Ascending aorta (tissue), 2 donors: ENCODE data around the gene ZFX. TPM values are rescaled to one million over a fixed set of nuclear protein-coding genes. Genes with fewer than 3 reads are reported as not detected.
"Not testable (repeated sequence)": the region's sequence is repeated elsewhere in the genome, so short reads cannot be mapped to it uniquely, and the experiment has no call there.

Experiments
- DNase-seq, 2 donors: peaks; one replicate each; pipeline ENCODE4 v3.0.0-alpha.2; 2019; ENCODE audit warnings: low spot score in 2 of 2
- H3K27ac ChIP-seq, 2 donors: fragments of 200-600 bp; sonication (generic); one replicate each; pipeline ENCODE4 v1.5.1; 2016 to 2017; ENCODE audit warnings: mild to moderate bottlenecking in 1 of 2
- H3K27me3 ChIP-seq: fragments of 200-600 bp; sonication (generic); one replicate; pipeline ENCODE4 v1.5.1; 2017
- H3K36me3 ChIP-seq, 2 donors: fragments of 200-600 bp; sonication (generic); one replicate each; pipeline ENCODE4 v1.5.1; 2016
- H3K4me1 ChIP-seq, 2 donors: fragments of 200-600 bp; sonication (generic); one replicate each; pipeline ENCODE4 v1.5.1; 2016 to 2017; ENCODE audit warnings: mild to moderate bottlenecking in 1 of 2
- H3K4me3 ChIP-seq, 2 donors: fragments of 200-600 bp; sonication (generic); one replicate each; pipeline ENCODE4 v1.5.1; 2016 to 2017; ENCODE audit warnings: mild to moderate bottlenecking in 1 of 2
- H3K9me3 ChIP-seq, 2 donors: fragments of 200-600 bp; sonication (generic); one replicate each; pipeline ENCODE4 v1.5.1; 2016
- CTCF ChIP-seq, 3 experiments: fragments of 200-600 bp in 2 of 3; fragments of 450-650 bp in 1 of 3; sonication (generic) in 2 of 3; IDR thresholded peaks; one replicate each; pipeline ENCODE4 v1.5.1; 2016 to 2019; ENCODE audit warnings: antibody characterized with exemption in 3 of 3, mild to moderate bottlenecking in 1 of 3, moderate library complexity in 1 of 3
- intact Hi-C: fragments of 100-400 bp; cut with DNase I; formaldehyde crosslinking; loops from one replicate; pipeline ENCODE4 v1.15.1; 2023
- total RNA-seq: library from RNA; depleted of rRNA; stranded (reverse); fragments of >200 nt; gene quantifications from one replicate; pipeline ENCODE4 v1.1.0, GENCODE V29; 2016

The ZFX gene
- total RNA-seq, 1 donor from 2014 or later, result 23.4 TPM

- Histone ChIP-seq H3K4me1 (peaks cover 3 to 29% of the 10 kb centered on the region in 2 donors), H3K36me3 (peaks cover 0 to 4% of the 10 kb centered on the region in 2 donors), H3K9me3 (no peaks in the 10 kb centered on the region), H3K4me3 (no peak overlapping the region), H3K27ac (no peak overlapping the region), H3K27me3 (no peaks in the 10 kb centered on the region)
- intact Hi-C loops, result loop anchor here (2.0 to 5.0 kb wide), 2 partner anchors 15 to 49 kb away; no protein-coding TSS in a partner anchor
- TF ChIP-seq CTCF (IDR thresholded peaks at IDR 0.05), result no peak
- no peak for DNase-seq
Observed at GRCh38 chrX:24153796-24154189, 4.3 kb downstream of the ZFX start.

- peaks cover 3 to 32% of the 10 kb centered on the region in 2 donors for H3K4me1 ChIP-seq
- no peak overlapping the region for H3K27ac ChIP-seq
- H3K9me3 ChIP-seq, result no peaks in the 10 kb centered on the region
- peak overlapping the region in 1 of 2 donors; percentile 17 for H3K4me3 ChIP-seq
- peaks cover 0 to 4% of the 10 kb centered on the region in 2 donors for H3K36me3 ChIP-seq
- TF ChIP-seq CTCF (IDR thresholded peaks at IDR 0.05), result no peak
- intact Hi-C loops, result loop anchor here (2.0 to 5.0 kb wide), 2 partner anchors 14 to 48 kb away; no protein-coding TSS in a partner anchor
- no peaks in the 10 kb centered on the region for H3K27me3 ChIP-seq
- DNase-seq, result no peak
Observed at GRCh38 chrX:24154490-24155034, 5.0 kb downstream of the ZFX start.

GRCh38 chrX:24155747-24156146, 6.2 kb downstream of the ZFX start:
- intact Hi-C loops, result loop anchor here (2.0 kb wide), 1 partner anchor 13 kb away; no protein-coding TSS in a partner anchor
- not testable (repeated sequence) for H3K27ac ChIP-seq, DNase-seq, H3K36me3 ChIP-seq, H3K4me3 ChIP-seq, H3K27me3 ChIP-seq, H3K9me3 ChIP-seq
- peaks cover 3 to 35% of the 10 kb centered on the region in 2 donors for H3K4me1 ChIP-seq

- DNase-seq, result no peak
- H3K9me3 ChIP-seq, result no peaks in the 10 kb centered on the region
- H3K27me3 ChIP-seq, result no peaks in the 10 kb centered on the region
- intact Hi-C loops, result no loop called here
- H3K27ac ChIP-seq, result no peak overlapping the region
- peaks cover 0 to 4% of the 10 kb centered on the region in 2 donors for H3K36me3 ChIP-seq
- peaks cover 2 to 35% of the 10 kb centered on the region in 2 donors for H3K4me1 ChIP-seq
- no peak overlapping the region for H3K4me3 ChIP-seq
- no peak for TF ChIP-seq CTCF (IDR thresholded peaks at IDR 0.05)
Observed at GRCh38 chrX:24156177-24156576, 6.6 kb downstream of the ZFX start.

- Histone ChIP-seq H3K4me1 (peaks cover 0 to 21% of the 10 kb centered on the region in 2 donors), H3K36me3 (peaks cover 0 to 4% of the 10 kb centered on the region in 2 donors), H3K9me3 (no peaks in the 10 kb centered on the region), H3K27me3 (no peaks in the 10 kb centered on the region), H3K4me3 (no peak overlapping the region), H3K27ac (peak overlapping the region in 1 of 2 donors; percentile 14)
- no peak for TF ChIP-seq CTCF (IDR thresholded peaks at IDR 0.05)
- no peak for DNase-seq
- intact Hi-C loops, result no loop called here
Observed at GRCh38 chrX:24158881-24159280, 9.4 kb downstream of the ZFX start.

GRCh38 chrX:24166078-24166477, 16.5 kb downstream of the ZFX start:
- Histone ChIP-seq H3K4me3 (no peak overlapping the region), H3K4me1 (peaks cover 6 to 33% of the 10 kb centered on the region in 2 donors), H3K27ac (no peak overlapping the region), H3K9me3 (no peaks in the 10 kb centered on the region), H3K27me3 (no peaks in the 10 kb centered on the region), H3K36me3 (no peaks in the 10 kb centered on the region)
- TF ChIP-seq CTCF (IDR thresholded peaks at IDR 0.05), result no peak
- intact Hi-C loops, result no loop called here
- no peak for DNase-seq
